Panc1 (cell line): ENCODE measurements around the gene MMP21. TPM values are rescaled to one million over a fixed set of nuclear protein-coding genes. Genes with fewer than 3 reads are reported as not detected.

Source experiments
- ATAC-seq: fragments of 200-7000 bp; cut with Tn5 transposase; 2 replicates; pipeline ENCODE4 v1.9.1; 2020; ENCODE audit warnings: mild to moderate bottlenecking, moderate library complexity
- BruUV-seq: library from RNA; stranded (reverse); fragments of 400-500 nt; replicated peaks from 2 replicates; lab custom pipeline; 2021; lab: Mats Ljungman, UMichigan
- CTCF ChIA-PET: fragments of 300-600 bp; sonication (Branson Sonifier 250); formaldehyde crosslinking; loops from one replicate; lab custom pipeline; 2022; ENCODE audit warnings: antibody characterized with exemption; lab: Charles Lee
- POLR2A ChIA-PET: fragments of 300-600 bp; sonication (Branson Sonifier 250); formaldehyde crosslinking; loops from one replicate; lab custom pipeline; 2022; ENCODE audit warnings: antibody characterized with exemption; lab: Charles Lee
- DNase-seq: peaks from one replicate; pipeline ENCODE4 v3.0.0-alpha.2; 2010; ENCODE audit warnings: low read depth, low spot score
- H3K27ac ChIP-seq: 2 replicates; pipeline ENCODE4 v1.5.1; 2011; ENCODE audit warnings: mild to moderate bottlenecking, low read length, inconsistent platforms
- H3K27me3 ChIP-seq: fragments of 200-500 bp; sonication (Bioruptor generic); 2 replicates; pipeline ENCODE4 v1.6.0; 2014; ENCODE audit warnings: low read length, inconsistent platforms; ENCODE audit not compliant: control insufficient read depth, insufficient read depth
- H3K36me3 ChIP-seq: fragments of 200-500 bp; sonication (Bioruptor generic); 2 replicates; pipeline ENCODE4 v1.5.1; 2014; ENCODE audit warnings: inconsistent platforms, mild to moderate bottlenecking, low read length, moderate library complexity; ENCODE audit not compliant: control insufficient read depth, insufficient read depth
- H3K4me1 ChIP-seq: 2 replicates; pipeline ENCODE4 v1.5.1; 2011; ENCODE audit warnings: inconsistent platforms, mild to moderate bottlenecking, low read length, moderate library complexity; ENCODE audit not compliant: control insufficient read depth, insufficient read depth
- H3K4me3 ChIP-seq, 2 experiments: 2 replicates each; pipeline ENCODE4 v1.5.1; 2011 to 2012; ENCODE audit warnings: low read depth in 2 of 2, low read length in 2 of 2, mild to moderate bottlenecking in 2 of 2, inconsistent platforms in 1 of 2, moderate library complexity in 1 of 2
- H3K9me3 ChIP-seq: fragments of 200-500 bp; sonication (Bioruptor generic); 2 replicates; pipeline ENCODE4 v1.5.1; 2014; ENCODE audit warnings: low read depth, mild to moderate bottlenecking, inconsistent platforms, low read length, moderate library complexity; ENCODE audit not compliant: control insufficient read depth, insufficient read depth
- POLR2AphosphoS5 ChIP-seq: IDR thresholded peaks from 2 replicates; pipeline ENCODE4 v1.6.1; 2012; ENCODE audit warnings: mild to moderate bottlenecking, low read depth, low read length, moderate library complexity
- SIN3A ChIP-seq: IDR thresholded peaks from 2 replicates; pipeline ENCODE4 v1.6.1; 2012; ENCODE audit warnings: low read depth, mild to moderate bottlenecking, low read length, moderate library complexity, borderline replicate concordance; ENCODE audit not compliant: insufficient read depth
- TCF7L2 ChIP-seq: IDR thresholded peaks from 2 replicates; pipeline ENCODE4 v1.6.1; 2011; ENCODE audit warnings: mild to moderate bottlenecking, low read depth, low read length, inconsistent platforms
- in situ Hi-C: cut with HindIII; loops from 2 replicates; pipeline ENCODE4 v1.10.0; 2016; ENCODE audit warnings: low sequenced_read_pairs, low pct_unique_long_range_greater_than_20kb
- intact Hi-C: fragments of 100-400 bp; cut with micrococcal nuclease; formaldehyde crosslinking; loops from one replicate; pipeline ENCODE4 v1.10.0; 2022; ENCODE audit not compliant: unreplicated experiment
- total RNA-seq: library from RNA; stranded (reverse); gene quantifications from one replicate; pipeline ENCODE4 v1.2.1, GENCODE V29; 2021; ENCODE audit not compliant: unreplicated experiment
- TF ChIP-seq, protein P1 (sequence below), 2 experiments: IDR thresholded peaks; 2 replicates each; pipeline ENCODE4 v1.6.1; 2011 to 2012; ENCODE audit warnings: low read depth in 2 of 2, control low read depth in 1 of 2, low read length in 1 of 2, mild to moderate bottlenecking in 1 of 2, moderate library complexity in 1 of 2; ENCODE audit not compliant: insufficient read depth in 1 of 2
- TF ChIP-seq, protein P2 (sequence below): fragments of 450-650 bp; IDR thresholded peaks from 2 replicates; pipeline ENCODE4 v1.5.1; 2017; ENCODE audit warnings: mild to moderate bottlenecking

Gene MMP21
- total RNA-seq, 1 experiment from 2014 or later: not detected

DNA sequence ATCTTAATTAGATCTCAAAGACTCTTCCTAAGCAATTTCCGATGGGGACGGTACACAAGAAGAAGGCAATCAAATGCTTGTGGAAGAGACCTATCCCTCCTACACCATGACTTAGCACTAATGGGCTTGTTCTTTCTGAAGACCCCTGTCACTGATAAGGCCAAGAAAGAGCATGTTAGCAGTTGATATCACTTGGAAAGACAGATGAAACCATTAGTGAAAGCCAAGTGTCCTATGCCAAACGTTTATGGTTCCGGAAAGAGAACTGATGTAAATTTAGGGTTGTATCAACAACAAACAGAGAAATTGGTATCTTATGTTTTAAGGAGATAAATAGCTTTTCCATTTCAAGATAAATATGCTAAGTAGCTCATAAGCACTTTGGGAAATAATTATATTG, 40.9 kb upstream of the MMP21 start:
- ATAC-seq: no peak
- in situ Hi-C loops: no loop called here
- no peak for DNase-seq
- TF ChIP-seq POLR2AphosphoS5 (no peak), TCF7L2 (no peak), SIN3A (no peak)
- TF ChIP-seq, protein P1, sequence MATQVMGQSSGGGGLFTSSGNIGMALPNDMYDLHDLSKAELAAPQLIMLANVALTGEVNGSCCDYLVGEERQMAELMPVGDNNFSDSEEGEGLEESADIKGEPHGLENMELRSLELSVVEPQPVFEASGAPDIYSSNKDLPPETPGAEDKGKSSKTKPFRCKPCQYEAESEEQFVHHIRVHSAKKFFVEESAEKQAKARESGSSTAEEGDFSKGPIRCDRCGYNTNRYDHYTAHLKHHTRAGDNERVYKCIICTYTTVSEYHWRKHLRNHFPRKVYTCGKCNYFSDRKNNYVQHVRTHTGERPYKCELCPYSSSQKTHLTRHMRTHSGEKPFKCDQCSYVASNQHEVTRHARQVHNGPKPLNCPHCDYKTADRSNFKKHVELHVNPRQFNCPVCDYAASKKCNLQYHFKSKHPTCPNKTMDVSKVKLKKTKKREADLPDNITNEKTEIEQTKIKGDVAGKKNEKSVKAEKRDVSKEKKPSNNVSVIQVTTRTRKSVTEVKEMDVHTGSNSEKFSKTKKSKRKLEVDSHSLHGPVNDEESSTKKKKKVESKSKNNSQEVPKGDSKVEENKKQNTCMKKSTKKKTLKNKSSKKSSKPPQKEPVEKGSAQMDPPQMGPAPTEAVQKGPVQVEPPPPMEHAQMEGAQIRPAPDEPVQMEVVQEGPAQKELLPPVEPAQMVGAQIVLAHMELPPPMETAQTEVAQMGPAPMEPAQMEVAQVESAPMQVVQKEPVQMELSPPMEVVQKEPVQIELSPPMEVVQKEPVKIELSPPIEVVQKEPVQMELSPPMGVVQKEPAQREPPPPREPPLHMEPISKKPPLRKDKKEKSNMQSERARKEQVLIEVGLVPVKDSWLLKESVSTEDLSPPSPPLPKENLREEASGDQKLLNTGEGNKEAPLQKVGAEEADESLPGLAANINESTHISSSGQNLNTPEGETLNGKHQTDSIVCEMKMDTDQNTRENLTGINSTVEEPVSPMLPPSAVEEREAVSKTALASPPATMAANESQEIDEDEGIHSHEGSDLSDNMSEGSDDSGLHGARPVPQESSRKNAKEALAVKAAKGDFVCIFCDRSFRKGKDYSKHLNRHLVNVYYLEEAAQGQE (IDR thresholded peaks at IDR 0.05; ENCODE audit: insufficient read depth in 1 of 2, low read depth in 2 of 2, low read length in 1 of 2): no peak
- TF ChIP-seq, protein P2, sequence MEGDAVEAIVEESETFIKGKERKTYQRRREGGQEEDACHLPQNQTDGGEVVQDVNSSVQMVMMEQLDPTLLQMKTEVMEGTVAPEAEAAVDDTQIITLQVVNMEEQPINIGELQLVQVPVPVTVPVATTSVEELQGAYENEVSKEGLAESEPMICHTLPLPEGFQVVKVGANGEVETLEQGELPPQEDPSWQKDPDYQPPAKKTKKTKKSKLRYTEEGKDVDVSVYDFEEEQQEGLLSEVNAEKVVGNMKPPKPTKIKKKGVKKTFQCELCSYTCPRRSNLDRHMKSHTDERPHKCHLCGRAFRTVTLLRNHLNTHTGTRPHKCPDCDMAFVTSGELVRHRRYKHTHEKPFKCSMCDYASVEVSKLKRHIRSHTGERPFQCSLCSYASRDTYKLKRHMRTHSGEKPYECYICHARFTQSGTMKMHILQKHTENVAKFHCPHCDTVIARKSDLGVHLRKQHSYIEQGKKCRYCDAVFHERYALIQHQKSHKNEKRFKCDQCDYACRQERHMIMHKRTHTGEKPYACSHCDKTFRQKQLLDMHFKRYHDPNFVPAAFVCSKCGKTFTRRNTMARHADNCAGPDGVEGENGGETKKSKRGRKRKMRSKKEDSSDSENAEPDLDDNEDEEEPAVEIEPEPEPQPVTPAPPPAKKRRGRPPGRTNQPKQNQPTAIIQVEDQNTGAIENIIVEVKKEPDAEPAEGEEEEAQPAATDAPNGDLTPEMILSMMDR: no peak
- intact Hi-C loops: no loop called here
- H3K27ac ChIP-seq: no peak overlapping the region
- peaks cover 8% of the 10 kb centered on the region for H3K36me3 ChIP-seq
- POLR2A ChIA-PET: no interaction called here
- no peak overlapping the region for H3K4me3 ChIP-seq
- BruUV-seq: no TSS peak
- no peaks in the 10 kb centered on the region for H3K9me3 ChIP-seq
- no peaks in the 10 kb centered on the region for H3K27me3 ChIP-seq
- H3K4me1 ChIP-seq: 0 out of 2 replicates have a peak, but pooled peaks cover under 1% of the 10 kb centered on the region
- CTCF ChIA-PET: interaction anchor here (0.7 kb wide), 1 partner anchor 654 kb away, joined by 6 read pairs; no protein-coding TSS in a partner anchor

DNA sequence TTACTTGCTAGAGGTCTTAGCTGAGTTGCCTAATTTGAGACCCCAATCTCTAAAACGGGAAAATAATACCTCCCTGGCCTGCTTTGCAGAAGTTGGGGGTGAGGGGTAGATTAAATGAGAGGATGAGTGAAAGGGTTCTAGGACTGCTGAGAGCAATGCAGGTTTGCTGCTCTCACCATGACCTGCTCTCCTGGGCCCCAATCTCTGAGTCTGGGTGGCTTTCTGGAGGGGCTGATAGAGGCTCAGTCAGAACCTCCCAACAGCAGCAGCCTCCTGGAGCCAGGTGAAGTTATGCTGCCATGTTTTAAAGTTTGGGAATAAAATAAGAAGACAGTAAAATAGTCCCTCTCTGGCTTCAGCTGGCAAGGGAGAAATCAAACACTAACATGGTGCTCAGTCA, 40.1 kb upstream of the MMP21 start:
- H3K4me3 ChIP-seq: no peak overlapping the region
- H3K27ac ChIP-seq: no peak overlapping the region
- CTCF ChIA-PET: no interaction called here
- no TSS peak for BruUV-seq
- no peaks in the 10 kb centered on the region for H3K27me3 ChIP-seq
- no peaks in the 10 kb centered on the region for H3K4me1 ChIP-seq
- DNase-seq: no peak
- no peak for ATAC-seq
- H3K9me3 ChIP-seq: no peaks in the 10 kb centered on the region
- intact Hi-C loops: no loop called here
- POLR2A ChIA-PET: no interaction called here
- TF ChIP-seq, protein P2: no peak
- TF ChIP-seq SIN3A (no peak), POLR2AphosphoS5 (no peak), TCF7L2 (no peak)
- TF ChIP-seq, protein P1 (IDR thresholded peaks at IDR 0.05; ENCODE audit: insufficient read depth in 1 of 2, low read depth in 2 of 2, low read length in 1 of 2): no peak
- in situ Hi-C loops: no loop called here
- peaks cover 16% of the 10 kb centered on the region for H3K36me3 ChIP-seq
